EH (cell line): Measurements from ENCODE around the gene HASPIN.

ENCODE experiments used
- DNase-seq: peaks from one replicate; pipeline ENCODE4 v3.0.0-alpha.2; 2015; ENCODE audit warnings: low read depth

The HASPIN gene

DNA sequence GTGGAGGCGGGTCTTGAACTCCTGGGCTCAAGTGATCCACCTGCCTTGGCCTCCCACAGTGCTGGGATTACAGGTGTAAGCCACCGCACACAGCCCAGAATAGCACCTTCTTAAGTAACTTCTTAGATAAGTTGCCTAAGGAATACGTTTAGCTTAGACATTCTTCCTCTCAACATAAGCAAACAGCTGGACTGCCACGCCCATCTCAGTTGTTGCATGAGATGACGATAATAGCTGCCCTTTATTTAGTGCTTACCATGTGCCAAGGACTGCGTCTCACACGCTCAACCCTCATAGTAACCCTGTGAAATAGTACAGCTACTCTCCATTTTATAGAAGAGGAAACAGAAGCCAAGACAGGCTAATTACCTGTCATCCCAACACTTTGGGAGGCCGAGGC is 11.8 kb downstream of the HASPIN start:
- no peak for DNase-seq

DNA sequence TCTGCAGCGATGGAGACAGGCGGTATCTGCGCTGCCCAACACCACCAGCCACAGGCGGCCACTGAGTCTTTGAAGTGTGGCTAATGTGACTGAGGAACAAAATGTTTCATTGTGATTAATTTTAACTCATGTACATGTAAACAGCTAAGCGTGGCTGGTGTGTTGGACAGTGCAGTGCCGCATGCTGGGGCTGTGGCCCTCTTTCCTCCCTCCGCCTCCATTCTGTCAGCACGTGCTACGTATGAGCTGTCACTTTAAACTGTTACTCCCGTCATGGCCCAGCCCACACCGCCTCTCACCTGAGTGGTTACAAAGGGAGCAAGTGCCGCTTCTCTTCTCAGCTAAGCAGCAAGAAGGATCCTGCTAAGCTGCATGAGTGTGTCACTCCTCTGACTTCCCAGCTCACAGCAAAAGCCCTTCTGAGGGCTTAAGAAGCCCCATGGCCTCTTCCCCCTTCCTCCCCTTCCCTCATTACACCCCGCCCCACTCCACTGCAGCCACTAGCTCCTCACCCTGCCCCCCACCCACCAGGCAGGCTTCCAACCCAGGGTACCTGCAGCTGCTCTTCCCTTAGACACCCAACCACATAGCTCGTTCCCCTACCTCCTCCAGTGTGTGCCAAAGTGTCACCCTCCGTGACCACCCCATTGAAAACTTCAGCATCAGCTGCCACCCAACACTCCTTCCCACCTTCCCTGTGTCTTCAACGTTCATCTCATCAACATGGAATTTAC is 15.0 kb downstream of the HASPIN start:
- DNase-seq, result no peak

DNA sequence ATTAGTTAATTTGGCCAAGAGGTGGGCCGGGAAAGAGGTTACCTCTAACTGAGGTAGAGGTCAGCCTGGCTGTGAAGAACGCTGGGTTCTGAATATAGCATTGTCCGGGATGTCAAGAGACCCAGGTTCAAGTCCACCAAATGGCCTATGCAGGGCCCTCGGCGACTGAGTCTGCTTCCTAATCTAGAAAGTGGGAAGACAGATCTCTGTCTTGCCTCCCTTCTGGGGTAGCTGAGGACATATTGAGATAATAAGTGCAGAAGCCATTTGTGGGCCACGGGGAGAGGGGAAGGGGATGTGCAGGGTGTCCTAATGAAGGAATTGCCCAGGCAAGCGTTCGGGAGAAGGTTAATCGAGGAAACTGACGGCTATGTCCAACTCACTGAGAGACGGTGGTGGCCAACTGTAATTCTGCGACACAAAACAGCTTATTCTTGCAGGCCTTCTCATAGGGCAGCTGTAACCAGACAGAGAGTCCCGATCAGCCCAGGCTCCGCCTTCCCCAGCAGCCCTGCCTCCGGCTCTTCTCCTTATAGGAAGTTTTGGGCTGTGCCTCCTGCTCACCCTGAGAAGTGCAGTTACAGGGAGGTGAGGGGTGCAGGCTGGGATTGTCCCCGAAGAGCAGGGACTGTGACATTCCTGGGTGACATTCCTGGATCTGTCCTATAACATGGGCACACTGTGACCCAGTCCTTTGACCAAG is 15.9 kb downstream of the HASPIN start:
- no peak for DNase-seq

- no peak for DNase-seq
Measured at GRCh38 chr17:3740611-3741073, 16.9 kb downstream of the HASPIN start.

DNA sequence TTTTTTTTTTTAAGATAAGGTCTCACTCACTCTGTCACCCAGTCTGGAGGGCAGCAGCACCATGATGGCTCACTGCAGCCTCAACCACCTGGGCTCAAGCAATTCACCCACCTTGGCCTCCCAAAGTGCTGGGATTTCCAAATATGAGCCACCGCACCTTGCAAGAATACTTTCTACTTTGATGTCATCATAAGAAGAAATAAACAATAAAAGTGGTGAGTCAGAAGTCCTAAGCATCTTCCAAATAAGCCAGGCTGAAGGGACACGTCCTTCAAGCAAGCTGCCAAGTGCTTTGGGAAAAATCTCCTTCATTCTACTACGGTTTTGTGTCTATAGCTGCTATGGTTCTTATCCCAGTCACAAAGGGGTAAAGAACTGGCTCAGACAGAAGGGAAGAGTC is 20.3 kb downstream of the HASPIN start:
- DNase-seq, result peak; percentile 28

DNA sequence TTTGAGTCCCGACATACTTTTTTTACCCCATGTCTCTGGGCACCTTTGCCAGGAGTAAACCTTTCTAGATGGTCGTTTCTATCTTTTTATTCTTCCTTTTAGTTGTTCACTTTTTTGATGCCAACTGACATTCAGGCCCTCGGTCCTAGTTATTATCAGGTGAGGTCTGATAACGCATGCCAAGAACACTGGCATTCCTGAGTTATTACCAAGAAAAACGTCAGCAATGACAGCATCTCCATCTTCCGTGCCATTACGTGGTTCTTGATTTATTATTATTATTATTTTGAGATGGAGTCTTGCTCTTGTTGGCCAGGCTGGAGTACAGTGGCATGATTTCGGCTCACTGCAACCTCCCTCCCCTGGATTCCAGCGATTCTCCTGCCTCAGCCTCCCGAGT is 21.4 kb downstream of the HASPIN start:
- no peak for DNase-seq

DNA sequence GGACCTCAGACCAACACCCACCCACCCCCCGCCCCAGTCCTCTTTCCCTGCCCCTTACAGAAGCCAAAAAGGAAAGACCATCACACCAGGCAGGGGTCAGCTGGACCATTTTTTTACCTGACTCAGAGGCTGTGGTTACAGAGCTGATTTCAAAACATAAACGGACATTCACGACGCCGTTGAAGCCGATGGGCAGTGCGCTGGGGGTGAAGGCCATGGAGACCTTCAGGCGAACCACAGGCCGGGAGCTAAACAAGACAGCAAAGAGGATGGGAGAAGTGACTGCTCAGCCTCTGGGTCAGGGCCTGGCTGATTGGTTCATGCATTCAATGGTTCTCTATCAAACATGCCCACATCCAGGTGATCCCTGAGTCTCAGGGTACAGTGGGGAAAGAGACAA is 24.1 kb downstream of the HASPIN start:
- no peak for DNase-seq

DNA sequence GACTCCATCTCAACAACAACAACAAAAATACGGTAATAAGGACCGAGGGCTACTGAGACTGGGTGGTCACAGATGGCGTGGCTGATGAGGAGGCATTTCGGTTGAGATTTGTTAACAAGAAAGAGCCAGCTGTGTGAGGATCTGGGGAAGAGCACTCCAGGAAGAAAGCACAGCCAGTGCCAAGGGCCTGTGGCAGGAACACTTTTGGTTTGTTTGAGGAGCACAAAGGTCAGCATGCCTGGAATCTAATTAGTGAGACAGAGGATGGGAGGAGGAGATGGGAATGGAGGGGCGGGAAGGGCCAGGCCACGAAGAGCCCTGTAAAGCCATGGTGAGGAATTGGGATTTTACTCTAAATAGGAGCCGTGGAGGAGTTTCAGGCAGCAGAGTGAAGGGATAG is 24.9 kb downstream of the HASPIN start:
- no peak for DNase-seq

- no peak for DNase-seq
Measured at GRCh38 chr17:3750296-3750695, 26.6 kb downstream of the HASPIN start.

DNA sequence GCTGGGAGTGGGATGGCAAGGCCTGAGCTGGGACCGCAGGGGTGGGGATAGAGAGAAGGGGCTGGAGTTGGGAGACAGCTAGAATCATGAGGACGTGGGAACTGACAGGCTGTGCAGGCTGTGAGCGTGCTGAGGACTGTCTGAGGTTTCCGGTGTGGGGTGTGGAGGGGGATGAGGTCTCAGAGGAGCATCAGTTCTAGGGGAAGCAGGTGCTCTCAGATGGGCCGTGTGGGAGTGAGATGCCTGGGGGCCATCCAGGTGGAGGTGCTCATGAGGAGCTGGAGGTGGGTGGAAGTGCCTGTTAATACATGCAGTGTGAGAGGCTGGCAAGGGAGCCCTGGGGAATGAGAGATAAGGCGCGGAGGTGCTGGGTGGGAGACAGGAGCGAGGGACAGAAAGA is 27.2 kb downstream of the HASPIN start:
- no peak for DNase-seq

GRCh38 chr17:3751836-3752235 is 28.1 kb downstream of the HASPIN start:
- DNase-seq, result no peak

DNA sequence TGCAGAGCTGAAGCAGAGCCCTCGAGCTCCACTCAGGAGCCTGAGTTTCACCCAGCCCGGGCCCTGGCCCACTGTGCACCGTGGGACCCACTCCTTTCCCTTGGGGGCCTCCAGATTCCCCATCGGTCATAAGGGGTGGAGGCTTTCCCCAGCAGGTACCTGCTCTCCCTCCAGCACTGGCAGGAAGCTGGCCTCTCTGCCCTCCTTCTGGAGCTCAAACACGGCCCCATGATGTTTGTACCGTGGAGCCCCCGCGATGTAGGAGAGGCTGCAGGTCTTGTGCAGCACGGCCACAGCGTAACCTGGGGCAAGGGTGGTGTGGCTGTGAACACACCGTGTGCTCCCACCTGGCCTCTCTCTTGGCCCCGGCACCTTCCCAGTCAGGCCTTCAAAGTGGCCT is 29.9 kb downstream of the HASPIN start:
- DNase-seq, result no peak

DNA sequence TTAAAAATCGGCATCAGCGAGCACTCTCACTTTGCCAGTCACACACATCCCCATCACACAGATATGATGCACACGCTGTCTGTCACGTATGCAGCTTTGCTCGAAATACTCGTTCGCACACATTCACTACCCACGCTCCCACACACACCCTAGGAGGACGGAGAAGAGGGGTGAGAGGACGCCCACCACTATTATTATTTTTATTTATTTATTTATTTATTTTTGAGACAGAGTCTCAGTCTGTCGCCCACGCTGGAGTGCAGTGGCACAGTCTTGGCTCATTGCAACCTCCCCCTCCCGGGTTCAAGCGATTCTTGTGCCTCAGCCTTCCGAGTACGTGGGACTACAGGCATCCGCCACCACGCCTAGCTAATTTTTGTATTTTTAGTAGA is 30.4 kb downstream of the HASPIN start:
- no peak for DNase-seq

DNA sequence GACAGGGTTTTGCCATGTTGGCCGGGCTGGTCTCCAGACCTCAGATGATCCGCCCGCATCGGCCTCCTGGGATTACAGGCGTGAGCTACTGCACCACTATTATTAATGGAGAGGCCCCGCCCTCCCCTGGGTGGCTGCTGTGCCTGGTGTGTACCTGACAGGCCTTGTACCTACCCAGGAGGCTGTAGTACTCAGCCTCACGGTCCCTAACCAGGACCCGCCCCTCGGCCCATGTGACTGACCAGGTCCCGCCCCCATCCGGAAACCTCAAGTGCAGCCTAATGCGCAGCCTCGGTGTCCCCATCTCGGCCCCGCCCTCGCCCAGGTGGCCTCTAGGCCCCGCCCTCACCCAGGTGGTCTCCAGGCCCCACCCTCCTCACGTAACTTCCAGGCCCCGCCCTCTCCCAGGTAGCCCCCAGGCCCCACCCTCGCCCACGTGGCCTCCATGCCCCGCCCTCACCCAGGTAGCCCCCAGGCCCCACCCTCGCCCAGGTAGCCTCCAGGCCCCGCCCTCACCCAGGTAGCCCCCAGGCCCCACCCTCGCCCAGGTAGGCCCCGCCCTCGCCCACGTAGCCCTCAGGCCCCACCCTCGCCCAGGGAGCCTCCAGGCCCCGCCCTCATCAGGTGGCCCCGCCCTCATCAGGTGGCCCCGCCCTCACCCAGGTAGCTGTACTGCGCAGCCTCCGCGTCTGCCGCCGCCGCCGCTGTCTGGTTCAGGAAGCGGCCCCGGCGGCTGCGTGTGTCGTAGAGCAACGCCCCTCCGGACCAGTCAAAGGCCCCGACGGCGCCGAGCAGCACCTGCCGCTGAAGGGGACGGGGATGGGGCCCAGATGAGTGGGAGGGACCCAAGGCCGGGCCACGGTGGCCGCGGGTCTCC is 31.0 kb downstream of the HASPIN start:
- DNase-seq, result no peak

DNA sequence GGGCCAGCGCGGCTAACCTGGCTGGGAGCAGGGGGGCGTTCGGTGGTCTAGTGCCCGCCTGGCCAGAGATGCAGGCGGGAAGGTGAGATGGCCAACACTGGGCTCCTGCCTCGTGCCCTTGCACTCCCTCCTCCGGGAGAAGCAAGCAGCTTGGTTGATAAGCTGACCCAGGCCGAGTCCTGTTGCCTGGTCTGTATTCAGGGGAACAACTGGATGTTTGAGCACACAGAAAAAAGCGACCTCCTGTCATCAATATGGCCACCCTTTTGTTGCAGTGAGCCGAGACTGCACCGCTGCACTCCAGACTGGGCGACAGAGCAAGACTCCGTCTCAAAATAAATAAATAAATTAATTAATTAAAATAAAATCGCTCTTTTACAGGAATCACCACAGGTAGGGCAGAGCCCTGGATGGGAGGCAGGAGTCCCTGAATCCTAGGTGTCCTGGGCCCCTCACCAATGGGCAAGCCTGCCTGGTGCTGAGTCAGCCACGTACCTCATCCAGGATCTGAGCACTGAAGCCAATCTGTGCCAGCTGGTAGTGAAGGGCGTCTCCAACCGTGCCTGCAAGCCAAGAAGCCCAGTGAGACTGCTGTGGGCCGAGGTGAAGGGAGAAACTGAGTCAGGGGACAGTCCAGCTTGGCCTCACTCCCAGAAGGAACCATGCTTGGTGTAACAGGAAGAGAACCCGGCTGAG is 31.8 kb downstream of the HASPIN start:
- DNase-seq, result no peak

- DNase-seq, result no peak
Measured at GRCh38 chr17:3759597-3760216, 36.0 kb downstream of the HASPIN start.

- DNase-seq, result no peak
Measured at GRCh38 chr17:3761036-3761917, 37.6 kb downstream of the HASPIN start.

GRCh38 chr17:3761918-3762380 is 38.2 kb downstream of the HASPIN start:
- DNase-seq, result no peak

GRCh38 chr17:3762922-3763776 is 39.4 kb downstream of the HASPIN start:
- DNase-seq, result no peak

DNA sequence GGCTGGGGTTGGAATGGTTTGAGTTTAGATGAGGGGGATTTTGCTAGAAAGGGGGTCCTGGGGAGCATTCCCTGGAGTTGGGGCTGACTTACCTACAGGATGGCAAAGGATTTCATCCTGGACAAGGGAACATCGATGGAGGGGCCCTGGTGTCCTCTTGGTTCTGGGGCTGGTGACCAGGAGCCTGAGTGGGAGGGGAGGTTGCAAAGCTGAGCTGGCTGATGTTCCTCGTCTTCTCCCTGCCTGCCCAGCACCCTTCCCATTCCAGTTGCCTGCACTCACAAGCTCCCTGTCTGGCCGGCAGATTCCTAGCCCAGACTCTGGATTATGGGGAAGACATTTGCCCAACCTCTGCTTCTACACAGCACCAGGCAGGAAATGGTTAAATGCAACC is 40.1 kb downstream of the HASPIN start:
- no peak for DNase-seq
